Subcutaneous abdominal adipose tissue (tissue), 5 donors: ENCODE data around the gene TUBB.
A peak's percentile ranks its signal among the peaks of the same experiment; 100 is the strongest.
"Not testable (repeated sequence)": the region's sequence is repeated elsewhere in the genome, so short reads cannot be mapped to it uniquely, and the experiment has no call there.

ENCODE experiments used
- H3K27ac ChIP-seq: one replicate; pipeline ENCODE4 v1.7.0; 2013; ENCODE audit warnings: low read depth, mild to moderate bottlenecking, inconsistent platforms, low read length, moderate library complexity
- H3K27me3 ChIP-seq, 5 donors: one replicate each; pipeline ENCODE4 v1.7.0; 2013; ENCODE audit warnings: low read length in 5 of 5, inconsistent platforms in 1 of 5; ENCODE audit not compliant: control insufficient read depth in 5 of 5, insufficient read depth in 4 of 5
- H3K36me3 ChIP-seq, 5 donors: one replicate each; pipeline ENCODE4 v1.7.0; 2013; ENCODE audit warnings: low read length in 5 of 5; ENCODE audit not compliant: control insufficient read depth in 5 of 5, insufficient read depth in 5 of 5
- H3K4me1 ChIP-seq, 5 donors: one replicate each; pipeline ENCODE4 v1.7.0; 2013; ENCODE audit warnings: low read length in 5 of 5, mild to moderate bottlenecking in 3 of 5, moderate library complexity in 1 of 5; ENCODE audit not compliant: control insufficient read depth in 5 of 5, insufficient read depth in 5 of 5
- H3K4me3 ChIP-seq, 5 donors: one replicate each; pipeline ENCODE4 v1.7.0; 2013; ENCODE audit warnings: low read length in 5 of 5, low read depth in 1 of 5
- H3K9ac ChIP-seq, 5 donors: one replicate each; pipeline ENCODE4 v1.7.0; 2013; ENCODE audit warnings: low read length in 5 of 5, mild to moderate bottlenecking in 4 of 5, moderate library complexity in 3 of 5
- H3K9me3 ChIP-seq, 5 donors: one replicate each; pipeline ENCODE4 v1.7.0; 2013; ENCODE audit warnings: low read length in 5 of 5; ENCODE audit not compliant: control insufficient read depth in 5 of 5
- donor health status: healthy.
- donor health status: healthy.
- donor health status: healthy.
- donor health status: healthy.
- donor health status: healthy.

TUBB gene

GRCh38 chr6:30748851-30749540 is 28.8 kb downstream of the TUBB start:
- H3K4me1 ChIP-seq = peaks cover 6 to 43% (median 37%) of the 10 kb centered on the region in 5 donors
- H3K9me3 ChIP-seq = no peaks in the 10 kb centered on the region
- H3K27me3 ChIP-seq = no peaks in the 10 kb centered on the region
- no peaks in the 10 kb centered on the region for H3K36me3 ChIP-seq
- H3K4me3 ChIP-seq = no peak overlapping the region
- no peak overlapping the region for H3K9ac ChIP-seq
- no peak overlapping the region for H3K27ac ChIP-seq

GRCh38 chr6:30749554-30750378 is 29.6 kb downstream of the TUBB start:
- H3K4me1 ChIP-seq = peaks cover 5 to 38% (median 31%) of the 10 kb centered on the region in 5 donors
- no peak overlapping the region for H3K4me3 ChIP-seq
- H3K9ac ChIP-seq = no peak overlapping the region
- H3K36me3 ChIP-seq = no peaks in the 10 kb centered on the region
- H3K27me3 ChIP-seq = no peaks in the 10 kb centered on the region
- no peaks in the 10 kb centered on the region for H3K9me3 ChIP-seq
- H3K27ac ChIP-seq = no peak overlapping the region

GRCh38 chr6:30750379-30750668 is 30.2 kb downstream of the TUBB start:
- Histone ChIP-seq H3K4me1 (peaks cover 5 to 33% (median 27%) of the 10 kb centered on the region in 5 donors), H3K27ac (no peak overlapping the region)

GRCh38 chr6:30752157-30752927 is 32.2 kb downstream of the TUBB start:
- H3K9ac ChIP-seq = peak overlapping the region in 4 of 5 donors; percentile 56 to 74 (median 66)

More at GRCh38 chr6:30750379-30750668, 30.2 kb downstream of the TUBB start:
- H3K36me3 ChIP-seq = no peaks in the 10 kb centered on the region
- no peak overlapping the region for H3K9ac ChIP-seq
- H3K9me3 ChIP-seq = no peaks in the 10 kb centered on the region
- no peaks in the 10 kb centered on the region for H3K27me3 ChIP-seq
- H3K4me3 ChIP-seq = no peak overlapping the region

GRCh38 chr6:30754631-30755030 is 34.5 kb downstream of the TUBB start:
- Histone ChIP-seq H3K4me1 (peaks cover 5 to 41% (median 18%) of the 10 kb centered on the region in 5 donors), H3K9me3 (no peaks in the 10 kb centered on the region), H3K4me3 (no peak overlapping the region), H3K36me3 (no peaks in the 10 kb centered on the region), H3K9ac (no peak overlapping the region), H3K27me3 (no peaks in the 10 kb centered on the region), H3K27ac (no peak overlapping the region)

More at GRCh38 chr6:30752157-30752927, 32.2 kb downstream of the TUBB start:
- peak overlapping the region; percentile 97 for H3K27ac ChIP-seq
- H3K27me3 ChIP-seq = no peaks in the 10 kb centered on the region
- no peaks in the 10 kb centered on the region for H3K9me3 ChIP-seq
- H3K4me1 ChIP-seq = peaks cover 5 to 35% (median 32%) of the 10 kb centered on the region in 5 donors
- H3K4me3 ChIP-seq = no peak overlapping the region
- H3K36me3 ChIP-seq = no peaks in the 10 kb centered on the region

- H3K36me3 ChIP-seq, H3K9me3 ChIP-seq, H3K27ac ChIP-seq, H3K9ac ChIP-seq, H3K27me3 ChIP-seq, H3K4me3 ChIP-seq: not testable (repeated sequence)
- peaks cover 4 to 50% (median 20%) of the 10 kb centered on the region in 5 donors for H3K4me1 ChIP-seq
Measured at GRCh38 chr6:30756405-30757003, 36.4 kb downstream of the TUBB start.

- no peaks in the 10 kb centered on the region for H3K36me3 ChIP-seq
- no peaks in the 10 kb centered on the region for H3K9me3 ChIP-seq
- H3K27ac ChIP-seq = no peak overlapping the region
- no peaks in the 10 kb centered on the region for H3K27me3 ChIP-seq
- H3K9ac ChIP-seq = no peak overlapping the region
- H3K4me3 ChIP-seq = no peak overlapping the region
- H3K4me1 ChIP-seq = peaks cover 0 to 41% (median 14%) of the 10 kb centered on the region in 5 donors
Measured at GRCh38 chr6:30757261-30757904, 37.2 kb downstream of the TUBB start.

GRCh38 chr6:30759575-30760239 is 39.6 kb downstream of the TUBB start:
- no peaks in the 10 kb centered on the region for H3K9me3 ChIP-seq
- no peak overlapping the region for H3K4me3 ChIP-seq
- H3K36me3 ChIP-seq = no peaks in the 10 kb centered on the region
- peaks cover 0 to 31% (median 6%) of the 10 kb centered on the region in 5 donors for H3K4me1 ChIP-seq
- H3K27me3 ChIP-seq = peaks cover 0 to 3% (median 0%) of the 10 kb centered on the region in 5 donors
- no peak overlapping the region for H3K27ac ChIP-seq
- H3K9ac ChIP-seq = no peak overlapping the region

GRCh38 chr6:30760549-30760948 is 40.4 kb downstream of the TUBB start:
- Histone ChIP-seq H3K9ac (no peak overlapping the region), H3K4me3 (no peak overlapping the region), H3K9me3 (no peaks in the 10 kb centered on the region), H3K27me3 (peaks cover 0 to 3% (median 0%) of the 10 kb centered on the region in 5 donors), H3K4me1 (peaks cover 0 to 31% (median 6%) of the 10 kb centered on the region in 5 donors), H3K36me3 (no peaks in the 10 kb centered on the region), H3K27ac (no peak overlapping the region)
